AG09309 (cell line): ENCODE data around the gene CNTN4.
"Not testable (repeated sequence)": the region's sequence is repeated elsewhere in the genome, so short reads cannot be mapped to it uniquely, and the experiment has no call there.

Experiments used
- DNase-seq: peaks from one replicate; pipeline ENCODE4 v3.0.0-alpha.2; 2010; ENCODE audit warnings: low read depth
- H3K4me3 ChIP-seq: 2 replicates; pipeline ENCODE4 v1.5.1; 2011; ENCODE audit warnings: mild to moderate bottlenecking, low read depth, low read length, moderate library complexity; ENCODE audit not compliant: control insufficient read depth
- CTCF ChIP-seq: IDR thresholded peaks from 2 replicates; pipeline ENCODE4 v1.5.1; 2011; ENCODE audit warnings: mild to moderate bottlenecking, low read depth, low read length, inconsistent platforms; ENCODE audit not compliant: insufficient read depth, control insufficient read depth; ENCODE audit errors: missing control alignments

The CNTN4 gene

GRCh38 chr3:2098398-2099027 lies at the start of gene CNTN4:
Gene CNTN4, plus strand, starts transcription at chr3:2098866.
- no peak within 1 kb of the TSS for H3K4me3 ChIP-seq
- no peak for DNase-seq
- no peak for TF ChIP-seq CTCF

- no peak for DNase-seq
- no peak overlapping the region for H3K4me3 ChIP-seq
- no peak for TF ChIP-seq CTCF
Observed at GRCh38 chr3:2061360-2061759, 37.3 kb upstream of the CNTN4 start.

- H3K4me3 ChIP-seq = no peak overlapping the region
- DNase-seq = no peak
- no peak for TF ChIP-seq CTCF
Observed at GRCh38 chr3:2071531-2071930, 27.1 kb upstream of the CNTN4 start.

GRCh38 chr3:2078821-2079220 lies 19.8 kb upstream of the CNTN4 start:
- no peak overlapping the region for H3K4me3 ChIP-seq
- no peak for TF ChIP-seq CTCF
- no peak for DNase-seq

- no peak for DNase-seq
- no peak overlapping the region for H3K4me3 ChIP-seq
- TF ChIP-seq CTCF = no peak
Observed at GRCh38 chr3:2082871-2083480, 15.7 kb upstream of the CNTN4 start.

- not testable (repeated sequence) for H3K4me3 ChIP-seq, DNase-seq
Observed at GRCh38 chr3:2083558-2083957, 15.1 kb upstream of the CNTN4 start.

- TF ChIP-seq CTCF = no peak
- H3K4me3 ChIP-seq = no peak overlapping the region
- no peak for DNase-seq
Observed at GRCh38 chr3:2090095-2090911, 8.4 kb upstream of the CNTN4 start.
